ENCODE measurements around the gene PJA2. TPM values are rescaled to one million over a fixed set of nuclear protein-coding genes. Genes with fewer than 3 reads are reported as not detected.

Gene PJA2
- total and polyA plus RNA-seq, 2 donors (not counting 1 experiment from before 2014, with no cell fraction given) = 21.3 to 90.4 TPM

GRCh38 chr5:109452661-109453060 lies 42.9 kb upstream of the PJA2 start:
- Histone ChIP-seq H2AFZ (ENCODE audit: insufficient read depth, low read depth, low read length, poor library complexity, severe bottlenecking) (no peak overlapping the region), H3K4me1 (ENCODE audit: control insufficient read depth in 2 of 2, insufficient read depth in 2 of 2, low read length in 2 of 2) (no peaks in the 10 kb centered on the region), H3K9ac (ENCODE audit: low read length) (no peak overlapping the region), H3K79me2 (ENCODE audit: control insufficient read depth, insufficient read depth, low read length) (no peaks in the 10 kb centered on the region), H3K27ac (ENCODE audit: low read length in 2 of 2) (no peak overlapping the region), H3K4me3 (ENCODE audit: control extremely low read depth in 1 of 5, extremely low read depth in 1 of 5, insufficient read depth in 1 of 5, low read depth in 2 of 5, low read length in 4 of 5) (no peak overlapping the region), H3K36me3 (replicated peaks in 1 of 2; ENCODE audit: control extremely low read depth in 1 of 2, control insufficient read depth in 1 of 2, extremely low read depth in 1 of 2, insufficient read depth in 2 of 2, low read length in 1 of 2) (no peaks in the 10 kb centered on the region), H4K20me1 (ENCODE audit: control insufficient read depth, insufficient read depth, low read length, poor library complexity, severe bottlenecking) (no peaks in the 10 kb centered on the region), H3K9me3 (ENCODE audit: control extremely low read depth in 1 of 3, control insufficient read depth in 2 of 3, insufficient read depth in 1 of 3, low read length in 2 of 3) (peaks cover 0 to 6% (median 0%) of the 10 kb centered on the region in 3 donors), H3K27me3 (replicated peaks in 1 of 4; ENCODE audit: control extremely low read depth in 1 of 4, control insufficient read depth in 3 of 4, insufficient read depth in 4 of 4, low read length in 3 of 4) (peaks cover 0 to 9% (median 0%) of the 10 kb centered on the region in 4 experiments), H3K4me2 (replicated peaks; ENCODE audit: low read depth, low read length, poor library complexity, severe bottlenecking) (no peak overlapping the region)
- CTCF ChIA-PET = no interaction called here
- Mint-ChIP-seq H3K27me3 (peaks cover 14% of the 10 kb centered on the region), H3K27ac (no peak overlapping the region), H3K4me3 (no peak overlapping the region), H3K4me1 (peaks cover 9% of the 10 kb centered on the region), H3K9me3 (ENCODE audit: insufficient read depth) (no peaks in the 10 kb centered on the region)
- intact Hi-C loops (cut with micrococcal nuclease) = no loop called here
- DNase-seq = no peak
- TF ChIP-seq CTCF (IDR thresholded peaks at IDR 0.05) (no peak), EZH2 (IDR thresholded peaks at IDR 0.05; ENCODE audit: borderline replicate concordance, insufficient read depth, low read depth, low read length, poor library complexity, severe bottlenecking) (no peak)
- WGBS (ENCODE audit: insufficient coverage) = 100% methylated on average over 1 of the region's 1 CpG
- POLR2A ChIA-PET = no interaction called here
- ATAC-seq (ENCODE audit: low read depth) = no peak

DNA sequence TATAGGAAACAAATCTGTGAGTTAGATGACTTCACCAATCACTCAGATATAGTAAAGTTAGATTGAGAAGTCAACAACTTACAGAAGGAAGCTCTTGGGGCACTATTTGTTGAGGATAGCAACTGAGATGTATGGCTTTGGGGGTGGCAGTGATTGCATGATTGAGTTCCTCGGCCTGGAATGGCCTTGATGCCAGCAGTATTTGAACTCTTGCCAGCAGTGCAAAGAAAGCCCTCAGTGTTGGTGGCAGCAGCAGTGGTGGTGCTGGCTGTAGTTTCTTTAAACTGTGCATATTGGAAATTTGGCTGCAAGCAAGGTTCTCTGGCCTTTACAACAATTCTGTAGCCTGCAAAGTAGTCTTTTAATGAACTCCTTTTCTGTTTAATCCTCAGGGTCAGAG lies 41.4 kb upstream of the PJA2 start:
- ChIA-PET CTCF (no interaction called here), POLR2A (no interaction called here)
- H3K79me2 ChIP-seq (ENCODE audit: control insufficient read depth, insufficient read depth, low read length) = no peaks in the 10 kb centered on the region
- H3K4me1 ChIP-seq (ENCODE audit: control insufficient read depth in 2 of 2, insufficient read depth in 2 of 2, low read length in 2 of 2) = no peaks in the 10 kb centered on the region
- no peak for TF ChIP-seq CTCF (IDR thresholded peaks at IDR 0.05)
- TF ChIP-seq EZH2 (IDR thresholded peaks at IDR 0.05; ENCODE audit: borderline replicate concordance, insufficient read depth, low read depth, low read length, poor library complexity, severe bottlenecking) = no peak
- no peaks in the 10 kb centered on the region for H4K20me1 ChIP-seq (ENCODE audit: control insufficient read depth, insufficient read depth, low read length, poor library complexity, severe bottlenecking)
- Mint-ChIP-seq H3K9me3 (ENCODE audit: insufficient read depth) (no peaks in the 10 kb centered on the region), H3K4me3 (no peak overlapping the region), H3K4me1 (peaks cover 9% of the 10 kb centered on the region), H3K27ac (no peak overlapping the region), H3K27me3 (peaks cover 11% of the 10 kb centered on the region)
- H3K36me3 ChIP-seq (replicated peaks in 1 of 2; ENCODE audit: control extremely low read depth in 1 of 2, control insufficient read depth in 1 of 2, extremely low read depth in 1 of 2, insufficient read depth in 2 of 2, low read length in 1 of 2) = no peaks in the 10 kb centered on the region
- intact Hi-C loops (cut with micrococcal nuclease) = no loop called here
- 89% methylated on average over 1 of the region's 1 CpG for WGBS (ENCODE audit: insufficient coverage)
- no peak overlapping the region for H3K9ac ChIP-seq (ENCODE audit: low read length)
- DNase-seq (no peak), ATAC-seq (ENCODE audit: low read depth) (no peak)
- H3K9me3 ChIP-seq (ENCODE audit: control extremely low read depth in 1 of 3, control insufficient read depth in 2 of 3, insufficient read depth in 1 of 3, low read length in 2 of 3) = no peaks in the 10 kb centered on the region
- H2AFZ ChIP-seq (ENCODE audit: insufficient read depth, low read depth, low read length, poor library complexity, severe bottlenecking) = peak overlapping the region; percentile 5
- peaks cover 0 to 9% (median 0%) of the 10 kb centered on the region in 4 experiments for H3K27me3 ChIP-seq (replicated peaks in 1 of 4; ENCODE audit: control extremely low read depth in 1 of 4, control insufficient read depth in 3 of 4, insufficient read depth in 4 of 4, low read length in 3 of 4)
- H3K4me3 ChIP-seq (ENCODE audit: control extremely low read depth in 1 of 5, extremely low read depth in 1 of 5, insufficient read depth in 1 of 5, low read depth in 2 of 5, low read length in 4 of 5) = no peak overlapping the region
- no peak overlapping the region for H3K27ac ChIP-seq (ENCODE audit: low read length in 2 of 2)
- no peak overlapping the region for H3K4me2 ChIP-seq (replicated peaks; ENCODE audit: low read depth, low read length, poor library complexity, severe bottlenecking)
